SK-N-SH treated with all-trans-retinoic acid at 6 μM for 48 hours (cell line): Measurements from ENCODE around the gene SNPH.

ENCODE experiments used
- ATAC-seq: fragments of 200-7000 bp; cut with Tn5 transposase; 3 replicates; pipeline ENCODE4 v1.9.1; 2020; ENCODE audit warnings: mild to moderate bottlenecking, moderate library complexity
- ARNTL ChIP-seq: fragments of 450-650 bp; formaldehyde crosslinking; IDR thresholded peaks from 2 replicates; pipeline ENCODE4 v1.5.0; 2020; ENCODE audit warnings: low read depth, mild to moderate bottlenecking, moderate library complexity, borderline replicate concordance
- BACH2 ChIP-seq: fragments of 250-450 bp; sonication (Bioruptor Pico); IDR thresholded peaks from 2 replicates; pipeline ENCODE4 v1.9.0; 2021; ENCODE audit warnings: mild to moderate bottlenecking, borderline replicate concordance
- CSDC2 ChIP-seq: fragments of 250-450 bp; sonication (Bioruptor Pico); IDR thresholded peaks from 2 replicates; pipeline ENCODE4 v1.5.0; 2020; ENCODE audit warnings: mild to moderate bottlenecking, moderate library complexity
- ESRRG ChIP-seq: fragments of 250-450 bp; sonication (Bioruptor Pico); IDR thresholded peaks from 2 replicates; pipeline ENCODE4 v1.6.1; 2021; ENCODE audit warnings: mild to moderate bottlenecking
- ISL1 ChIP-seq: fragments of 250-450 bp; sonication (Bioruptor Pico); IDR thresholded peaks from 2 replicates; pipeline ENCODE4 v2.1.2; 2022; ENCODE audit warnings: mild to moderate bottlenecking, moderate library complexity
- OSR1 ChIP-seq: fragments of 250-450 bp; sonication (Bioruptor Pico); IDR thresholded peaks from 2 replicates; pipeline ENCODE4 v1.8.0; 2022; ENCODE audit warnings: moderate library complexity, mild to moderate bottlenecking, inconsistent platforms
- PPARA ChIP-seq: fragments of 250-450 bp; sonication (Bioruptor Pico); IDR thresholded peaks from 2 replicates; pipeline ENCODE4 v1.5.0; 2020; ENCODE audit warnings: mild to moderate bottlenecking, borderline replicate concordance
- RARB ChIP-seq: fragments of 250-450 bp; sonication (Bioruptor Pico); IDR thresholded peaks from 2 replicates; pipeline ENCODE4 v1.8.0; 2021; ENCODE audit warnings: mild to moderate bottlenecking, moderate library complexity
- SNAI2 ChIP-seq: fragments of 250-450 bp; sonication (Bioruptor Pico); IDR thresholded peaks from 2 replicates; pipeline ENCODE4 v1.5.0; 2020; ENCODE audit warnings: mild to moderate bottlenecking, moderate library complexity
- TCF4 ChIP-seq: fragments of 250-450 bp; sonication (Bioruptor Pico); IDR thresholded peaks from 2 replicates; pipeline ENCODE4 v1.8.0; 2021; ENCODE audit warnings: mild to moderate bottlenecking, moderate library complexity, borderline replicate concordance
- TOX ChIP-seq: fragments of 250-450 bp; sonication (Bioruptor Pico); IDR thresholded peaks from 2 replicates; pipeline ENCODE4 v1.8.0; 2021; ENCODE audit warnings: mild to moderate bottlenecking, moderate library complexity, borderline replicate concordance
- ZC3H10 ChIP-seq: fragments of 250-450 bp; sonication (Bioruptor Pico); IDR thresholded peaks from 2 replicates; pipeline ENCODE4 v1.5.1; 2021; ENCODE audit warnings: mild to moderate bottlenecking, moderate library complexity
- ZFP3 ChIP-seq: fragments of 250-450 bp; sonication (Bioruptor Pico); IDR thresholded peaks from 2 replicates; pipeline ENCODE4 v1.5.0; 2020; ENCODE audit warnings: mild to moderate bottlenecking, moderate library complexity
- ZFP30 ChIP-seq: fragments of 450-650 bp; formaldehyde crosslinking; IDR thresholded peaks from 2 replicates; pipeline ENCODE4 v1.5.0; 2022; ENCODE audit warnings: mild to moderate bottlenecking, moderate library complexity
- ZNF565 ChIP-seq: fragments of 450-650 bp; formaldehyde crosslinking; conservative IDR thresholded peaks from 2 replicates; pipeline ENCODE4 v1.5.0; 2020; ENCODE audit warnings: low read depth, mild to moderate bottlenecking, moderate library complexity
- ZNF70 ChIP-seq: fragments of 450-650 bp; formaldehyde crosslinking; IDR thresholded peaks from 2 replicates; pipeline ENCODE4 v1.5.0; 2020; ENCODE audit warnings: mild to moderate bottlenecking, moderate library complexity
- ZNF8 ChIP-seq: fragments of 450-650 bp; formaldehyde crosslinking; IDR thresholded peaks from 2 replicates; pipeline ENCODE4 v1.5.0; 2020; ENCODE audit warnings: mild to moderate bottlenecking, moderate library complexity
- TF ChIP-seq, protein P1 (sequence below): fragments of 250-450 bp; sonication (Bioruptor Pico); IDR thresholded peaks from 2 replicates; pipeline ENCODE4 v1.5.1; 2020; ENCODE audit warnings: low read depth, mild to moderate bottlenecking, moderate library complexity
- TF ChIP-seq, protein P2 (sequence below): fragments of 250-450 bp; sonication (Bioruptor Pico); IDR thresholded peaks from 2 replicates; pipeline ENCODE4 v1.5.1; 2021; ENCODE audit warnings: mild to moderate bottlenecking, moderate library complexity
- TF ChIP-seq, protein P3 (sequence below): fragments of 250-450 bp; sonication (Bioruptor Pico); IDR thresholded peaks from 2 replicates; pipeline ENCODE4 v1.8.0; 2021; ENCODE audit warnings: low read depth, mild to moderate bottlenecking, moderate library complexity, borderline replicate concordance
- TF ChIP-seq, protein P4 (sequence below): fragments of 250-450 bp; sonication (Bioruptor Pico); IDR thresholded peaks from 2 replicates; pipeline ENCODE4 v1.8.0; 2020; ENCODE audit warnings: mild to moderate bottlenecking, moderate library complexity, borderline replicate concordance

SNPH gene

DNA sequence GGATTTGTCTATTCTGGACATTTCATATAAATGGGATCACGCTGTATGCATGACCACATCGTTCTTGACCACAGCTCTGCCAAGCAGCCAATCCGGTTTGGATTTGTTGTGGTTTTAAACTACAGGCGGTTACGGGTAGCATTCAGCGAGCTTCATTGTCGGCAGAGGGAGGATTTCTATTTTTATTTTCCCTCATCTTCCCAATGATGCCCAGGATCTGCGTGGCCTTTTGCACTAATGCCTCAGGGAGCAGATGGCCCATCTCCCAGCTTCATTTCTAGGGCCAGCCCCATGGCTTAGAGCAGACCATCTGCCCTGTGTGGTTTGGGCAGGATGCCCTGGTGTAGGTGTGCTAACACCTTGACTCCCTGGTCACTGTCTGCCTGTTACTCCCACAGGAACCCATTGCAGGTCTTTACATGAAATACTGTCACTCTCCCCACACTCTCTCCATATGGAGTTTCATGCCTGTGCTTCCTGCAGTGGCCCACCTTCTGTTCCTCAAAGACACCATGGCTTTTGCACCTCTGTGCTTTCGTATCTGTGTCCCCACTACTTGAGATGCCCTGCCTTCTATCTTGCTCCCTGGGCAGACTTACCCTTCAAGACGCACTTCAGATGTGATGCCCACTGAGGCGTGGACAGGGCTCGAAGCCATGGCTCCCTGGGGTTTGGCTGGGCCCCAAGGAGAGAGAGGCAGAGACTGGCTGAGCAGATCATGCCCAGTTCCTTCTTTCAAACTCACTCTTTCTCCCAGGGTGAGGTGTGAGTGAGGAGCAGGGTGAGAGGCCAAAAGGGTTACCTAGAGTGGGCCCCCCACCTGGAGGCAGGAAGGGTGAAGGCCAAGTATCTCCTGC is 36.8 kb downstream of the SNPH start:
- no peak for ATAC-seq
- TF ChIP-seq OSR1 (CRISPR knock-in tag) (no peak), TOX (CRISPR knock-in tag) (no peak), ZNF565 (CRISPR knock-in tag) (no peak), BACH2 (CRISPR knock-in tag) (no peak), ISL1 (CRISPR knock-in tag) (no peak), ZNF8 (CRISPR knock-in tag) (no peak), ESRRG (CRISPR knock-in tag) (no peak), TCF4 (CRISPR knock-in tag) (no peak), SNAI2 (CRISPR knock-in tag) (no peak), ARNTL (CRISPR knock-in tag) (no peak), ZNF70 (CRISPR knock-in tag) (no peak), CSDC2 (no peak), ZC3H10 (CRISPR knock-in tag) (no peak), ZFP3 (CRISPR knock-in tag) (no peak), RARB (CRISPR knock-in tag) (no peak), ZFP30 (CRISPR knock-in tag) (no peak), PPARA (CRISPR knock-in tag) (no peak)
- TF ChIP-seq, protein P1, sequence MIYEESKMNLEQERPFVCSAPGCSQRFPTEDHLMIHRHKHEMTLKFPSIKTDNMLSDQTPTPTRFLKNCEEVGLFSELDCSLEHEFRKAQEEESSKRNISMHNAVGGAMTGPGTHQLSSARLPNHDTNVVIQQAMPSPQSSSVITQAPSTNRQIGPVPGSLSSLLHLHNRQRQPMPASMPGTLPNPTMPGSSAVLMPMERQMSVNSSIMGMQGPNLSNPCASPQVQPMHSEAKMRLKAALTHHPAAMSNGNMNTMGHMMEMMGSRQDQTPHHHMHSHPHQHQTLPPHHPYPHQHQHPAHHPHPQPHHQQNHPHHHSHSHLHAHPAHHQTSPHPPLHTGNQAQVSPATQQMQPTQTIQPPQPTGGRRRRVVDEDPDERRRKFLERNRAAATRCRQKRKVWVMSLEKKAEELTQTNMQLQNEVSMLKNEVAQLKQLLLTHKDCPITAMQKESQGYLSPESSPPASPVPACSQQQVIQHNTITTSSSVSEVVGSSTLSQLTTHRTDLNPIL (CRISPR knock-in tag) = no peak
- TF ChIP-seq, protein P2, sequence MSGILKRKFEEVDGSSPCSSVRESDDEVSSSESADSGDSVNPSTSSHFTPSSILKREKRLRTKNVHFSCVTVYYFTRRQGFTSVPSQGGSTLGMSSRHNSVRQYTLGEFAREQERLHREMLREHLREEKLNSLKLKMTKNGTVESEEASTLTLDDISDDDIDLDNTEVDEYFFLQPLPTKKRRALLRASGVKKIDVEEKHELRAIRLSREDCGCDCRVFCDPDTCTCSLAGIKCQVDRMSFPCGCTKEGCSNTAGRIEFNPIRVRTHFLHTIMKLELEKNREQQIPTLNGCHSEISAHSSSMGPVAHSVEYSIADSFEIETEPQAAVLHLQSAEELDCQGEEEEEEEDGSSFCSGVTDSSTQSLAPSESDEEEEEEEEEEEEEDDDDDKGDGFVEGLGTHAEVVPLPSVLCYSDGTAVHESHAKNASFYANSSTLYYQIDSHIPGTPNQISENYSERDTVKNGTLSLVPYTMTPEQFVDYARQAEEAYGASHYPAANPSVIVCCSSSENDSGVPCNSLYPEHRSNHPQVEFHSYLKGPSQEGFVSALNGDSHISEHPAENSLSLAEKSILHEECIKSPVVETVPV (CRISPR knock-in tag) = no peak
- TF ChIP-seq, protein P3, sequence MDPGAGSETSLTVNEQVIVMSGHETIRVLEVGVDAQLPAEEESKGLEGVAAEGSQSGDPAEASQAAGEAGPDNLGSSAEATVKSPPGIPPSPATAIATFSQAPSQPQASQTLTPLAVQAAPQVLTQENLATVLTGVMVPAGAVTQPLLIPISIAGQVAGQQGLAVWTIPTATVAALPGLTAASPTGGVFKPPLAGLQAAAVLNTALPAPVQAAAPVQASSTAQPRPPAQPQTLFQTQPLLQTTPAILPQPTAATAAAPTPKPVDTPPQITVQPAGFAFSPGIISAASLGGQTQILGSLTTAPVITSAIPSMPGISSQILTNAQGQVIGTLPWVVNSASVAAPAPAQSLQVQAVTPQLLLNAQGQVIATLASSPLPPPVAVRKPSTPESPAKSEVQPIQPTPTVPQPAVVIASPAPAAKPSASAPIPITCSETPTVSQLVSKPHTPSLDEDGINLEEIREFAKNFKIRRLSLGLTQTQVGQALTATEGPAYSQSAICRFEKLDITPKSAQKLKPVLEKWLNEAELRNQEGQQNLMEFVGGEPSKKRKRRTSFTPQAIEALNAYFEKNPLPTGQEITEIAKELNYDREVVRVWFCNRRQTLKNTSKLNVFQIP = no peak

DNA sequence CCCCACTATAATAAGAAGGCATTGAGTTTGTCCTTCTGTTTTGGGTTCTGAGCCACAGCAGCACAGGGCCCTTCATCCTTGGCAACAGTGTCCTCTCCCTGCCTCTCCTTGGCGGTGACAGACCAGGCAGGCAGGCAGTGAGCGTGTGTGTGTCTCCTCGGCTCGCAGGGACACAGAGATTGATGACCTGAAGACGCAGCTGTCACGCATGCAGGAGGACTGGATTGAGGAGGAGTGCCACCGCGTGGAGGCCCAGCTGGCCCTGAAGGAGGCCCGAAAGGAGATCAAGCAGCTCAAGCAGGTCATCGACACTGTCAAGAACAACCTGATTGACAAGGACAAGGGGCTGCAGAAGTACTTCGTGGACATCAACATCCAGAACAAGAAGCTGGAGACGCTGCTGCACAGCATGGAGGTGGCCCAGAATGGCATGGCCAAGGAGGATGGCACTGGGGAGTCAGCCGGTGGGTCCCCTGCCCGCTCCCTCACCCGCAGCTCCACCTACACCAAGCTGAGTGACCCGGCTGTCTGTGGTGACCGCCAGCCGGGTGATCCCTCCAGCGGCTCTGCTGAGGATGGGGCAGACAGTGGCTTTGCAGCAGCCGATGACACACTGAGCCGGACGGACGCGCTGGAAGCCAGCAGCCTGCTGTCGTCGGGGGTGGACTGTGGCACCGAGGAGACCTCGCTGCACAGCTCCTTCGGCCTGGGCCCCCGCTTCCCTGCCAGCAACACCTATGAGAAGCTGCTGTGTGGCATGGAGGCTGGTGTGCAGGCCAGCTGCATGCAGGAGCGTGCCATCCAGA is 38.8 kb downstream of the SNPH start:
- ATAC-seq = no peak
- TF ChIP-seq ZNF8 (CRISPR knock-in tag) (no peak), ESRRG (CRISPR knock-in tag) (no peak), RARB (CRISPR knock-in tag) (no peak)

DNA sequence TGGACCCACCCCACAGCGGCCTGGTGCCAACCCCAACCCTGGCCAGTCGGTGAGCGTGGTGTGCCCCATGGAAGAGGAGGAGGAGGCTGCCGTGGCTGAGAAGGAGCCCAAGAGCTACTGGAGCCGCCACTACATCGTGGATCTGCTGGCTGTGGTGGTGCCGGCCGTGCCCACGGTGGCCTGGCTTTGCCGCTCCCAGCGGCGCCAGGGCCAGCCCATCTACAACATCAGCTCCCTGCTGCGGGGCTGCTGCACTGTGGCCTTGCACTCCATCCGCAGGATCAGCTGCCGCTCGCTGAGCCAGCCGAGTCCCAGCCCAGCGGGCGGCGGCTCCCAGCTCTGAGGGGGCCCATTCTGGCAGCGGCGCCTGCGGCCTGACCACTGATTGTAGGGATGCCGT is 39.6 kb downstream of the SNPH start:
- TF ChIP-seq RARB (CRISPR knock-in tag) = no peak
- no peak for TF ChIP-seq ESRRG (CRISPR knock-in tag)
- TF ChIP-seq ARNTL (CRISPR knock-in tag) = no peak
- TF ChIP-seq, protein P2 (CRISPR knock-in tag) = no peak
- TF ChIP-seq, protein P4, sequence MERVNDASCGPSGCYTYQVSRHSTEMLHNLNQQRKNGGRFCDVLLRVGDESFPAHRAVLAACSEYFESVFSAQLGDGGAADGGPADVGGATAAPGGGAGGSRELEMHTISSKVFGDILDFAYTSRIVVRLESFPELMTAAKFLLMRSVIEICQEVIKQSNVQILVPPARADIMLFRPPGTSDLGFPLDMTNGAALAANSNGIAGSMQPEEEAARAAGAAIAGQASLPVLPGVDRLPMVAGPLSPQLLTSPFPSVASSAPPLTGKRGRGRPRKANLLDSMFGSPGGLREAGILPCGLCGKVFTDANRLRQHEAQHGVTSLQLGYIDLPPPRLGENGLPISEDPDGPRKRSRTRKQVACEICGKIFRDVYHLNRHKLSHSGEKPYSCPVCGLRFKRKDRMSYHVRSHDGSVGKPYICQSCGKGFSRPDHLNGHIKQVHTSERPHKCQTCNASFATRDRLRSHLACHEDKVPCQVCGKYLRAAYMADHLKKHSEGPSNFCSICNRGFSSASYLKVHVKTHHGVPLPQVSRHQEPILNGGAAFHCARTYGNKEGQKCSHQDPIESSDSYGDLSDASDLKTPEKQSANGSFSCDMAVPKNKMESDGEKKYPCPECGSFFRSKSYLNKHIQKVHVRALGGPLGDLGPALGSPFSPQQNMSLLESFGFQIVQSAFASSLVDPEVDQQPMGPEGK (CRISPR knock-in tag) = no peak
- ATAC-seq = no peak
